Activated T-cell treated with anti-CD3 and anti-CD28 coated beads for 24 hours (primary cell): ENCODE measurements around the gene SLC25A3.
"Not testable (repeated sequence)": the region's sequence is repeated elsewhere in the genome, so short reads cannot be mapped to it uniquely, and the experiment has no call there.

Source experiments
- DNase-seq: peaks from one replicate; pipeline ENCODE4 v3.0.0-alpha.2; 2020; ENCODE audit warnings: low read depth

Gene SLC25A3

DNA sequence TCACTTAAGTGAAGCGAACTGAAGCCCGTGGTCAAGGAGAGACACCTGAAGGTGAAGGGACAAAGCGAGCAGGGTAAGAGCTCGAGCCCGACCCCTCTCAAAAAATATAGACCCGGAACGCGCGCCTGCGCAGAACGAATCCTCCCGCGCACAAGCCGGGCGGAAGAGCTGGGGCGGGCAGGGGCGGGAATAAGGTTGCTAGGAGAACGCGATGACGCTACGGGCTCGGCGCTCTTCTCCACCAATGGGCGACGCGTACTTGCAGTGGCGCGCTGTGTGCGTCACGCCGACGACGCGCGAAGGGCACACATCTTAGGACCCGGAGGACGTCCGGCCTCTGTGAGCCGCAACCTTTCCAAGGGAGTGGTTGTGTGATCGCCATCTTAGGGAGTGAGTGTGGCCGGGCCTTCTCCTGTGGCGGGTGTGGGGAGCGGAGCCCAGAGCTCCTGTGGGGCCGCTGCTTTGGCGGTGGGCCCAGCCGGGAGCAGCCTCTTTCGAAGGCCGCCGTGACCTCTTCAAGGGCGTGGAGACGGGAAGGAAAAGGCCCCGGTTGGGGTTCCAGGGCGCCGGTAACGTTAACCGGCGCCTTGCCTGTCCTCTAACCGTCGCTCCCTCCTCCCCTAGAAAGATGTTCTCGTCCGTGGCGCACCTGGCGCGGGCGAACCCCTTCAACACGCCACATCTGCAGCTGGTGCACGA is at the start of gene SLC25A3:
Gene SLC25A3 (plus strand): TSS at position 336 of the 699 bp plus-strand sequence. CDS start 293 bp downstream, at position 629.
- DNase-seq: peak; percentile 90

- no peak for DNase-seq
Observed at GRCh38 chr12:98543701-98544100, 49.8 kb upstream of the SLC25A3 start.

GRCh38 chr12:98544751-98545150 is 48.7 kb upstream of the SLC25A3 start:
- no peak for DNase-seq

DNA sequence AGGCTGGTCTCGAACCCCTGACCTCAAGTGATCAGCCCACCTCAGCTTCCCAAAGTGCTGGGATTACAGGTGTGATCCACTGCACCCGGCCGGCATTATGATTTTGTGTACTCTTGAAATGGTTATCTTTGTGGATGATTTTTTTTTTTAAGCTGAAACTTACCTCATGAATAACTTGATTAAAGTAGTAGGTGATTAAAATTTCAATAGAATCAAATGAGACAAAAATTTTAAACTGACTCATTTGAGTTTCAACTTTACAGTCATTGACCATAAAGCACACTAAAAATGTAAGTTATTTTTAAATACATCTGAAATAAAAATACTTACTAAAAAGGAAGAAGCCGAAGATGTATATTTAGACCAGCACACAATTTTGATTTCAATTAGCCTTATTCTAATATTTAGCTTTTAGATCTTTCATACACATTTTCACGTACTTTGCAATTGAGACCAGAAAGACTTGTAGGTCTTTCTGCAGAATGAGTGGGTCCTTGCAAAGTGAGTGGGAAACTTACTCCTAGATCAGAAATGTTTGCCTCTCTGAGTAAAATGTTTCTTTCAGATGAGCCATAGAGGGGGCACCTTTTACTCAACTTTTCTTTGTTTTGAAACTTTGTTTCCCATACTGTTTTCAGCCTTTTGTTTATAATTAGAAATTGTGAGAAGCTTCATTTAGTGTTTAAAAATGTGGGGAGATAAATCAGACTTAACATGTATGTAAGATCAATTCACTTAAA is 43.9 kb upstream of the SLC25A3 start:
- no peak for DNase-seq

DNA sequence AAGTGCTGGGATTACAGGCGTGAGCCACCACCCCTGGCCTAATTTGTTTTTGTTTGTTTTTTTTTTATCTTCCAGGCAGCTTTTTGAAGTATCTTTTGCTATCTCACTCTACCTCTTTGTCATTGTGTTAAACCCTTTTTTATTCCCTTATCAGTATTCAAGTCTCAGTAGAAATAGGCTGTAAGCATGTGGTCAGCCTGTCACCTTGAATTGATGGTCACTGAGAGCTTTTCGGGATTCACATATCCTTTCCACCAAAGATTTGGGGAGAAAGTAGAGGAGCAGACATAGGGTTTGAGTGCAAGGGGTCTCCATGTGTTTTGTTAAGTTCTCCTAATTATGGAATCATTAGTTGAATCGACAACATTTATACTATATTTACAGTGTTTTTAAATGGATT is 41.7 kb upstream of the SLC25A3 start:
- no peak for DNase-seq

DNA sequence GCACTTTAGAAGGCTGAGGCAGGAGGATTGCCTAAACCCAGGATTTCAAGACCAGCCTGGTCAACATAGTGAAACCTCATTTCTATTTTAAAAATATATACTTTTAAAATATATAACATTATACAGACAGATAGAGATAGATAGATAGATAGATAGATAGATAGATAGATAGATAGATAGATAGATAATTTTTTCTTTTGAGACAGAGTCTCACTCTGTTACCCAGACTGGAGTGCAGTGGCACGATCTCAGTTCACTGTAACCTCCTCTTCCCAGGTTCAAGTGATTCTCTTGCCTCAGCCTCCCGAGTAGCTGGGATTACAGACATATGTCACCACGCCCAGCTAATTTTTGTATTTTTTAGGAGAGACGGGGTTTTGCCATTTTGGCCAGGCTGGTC is 35.4 kb upstream of the SLC25A3 start:
- not testable (repeated sequence) for DNase-seq

- no peak for DNase-seq
Observed at GRCh38 chr12:98559666-98560065, 33.8 kb upstream of the SLC25A3 start.

DNA sequence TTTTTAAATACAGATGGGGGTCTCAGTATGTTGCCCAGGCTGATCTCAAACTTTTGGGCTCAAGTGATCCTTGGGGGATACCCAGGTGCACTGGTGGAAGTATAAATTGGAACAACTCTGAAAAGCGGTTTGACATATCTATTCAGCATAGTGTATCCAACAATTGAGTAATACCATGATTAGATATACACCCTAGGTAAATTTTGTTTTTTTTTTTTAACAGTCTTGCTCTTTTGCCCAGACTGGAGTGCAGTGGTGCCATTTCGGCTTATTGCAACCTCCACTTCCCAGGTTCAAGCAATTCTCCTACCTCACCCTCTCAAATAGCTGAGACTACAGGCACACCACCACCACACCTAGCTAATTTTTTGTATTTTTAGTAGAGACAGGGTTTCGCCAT is 31.6 kb upstream of the SLC25A3 start:
- no peak for DNase-seq

- no peak for DNase-seq
Observed at GRCh38 chr12:98572010-98572409, 21.5 kb upstream of the SLC25A3 start.

- no peak for DNase-seq
Observed at GRCh38 chr12:98574110-98574509, 19.4 kb upstream of the SLC25A3 start.

- DNase-seq: no peak
Observed at GRCh38 chr12:98575013-98575412, 18.5 kb upstream of the SLC25A3 start.

DNA sequence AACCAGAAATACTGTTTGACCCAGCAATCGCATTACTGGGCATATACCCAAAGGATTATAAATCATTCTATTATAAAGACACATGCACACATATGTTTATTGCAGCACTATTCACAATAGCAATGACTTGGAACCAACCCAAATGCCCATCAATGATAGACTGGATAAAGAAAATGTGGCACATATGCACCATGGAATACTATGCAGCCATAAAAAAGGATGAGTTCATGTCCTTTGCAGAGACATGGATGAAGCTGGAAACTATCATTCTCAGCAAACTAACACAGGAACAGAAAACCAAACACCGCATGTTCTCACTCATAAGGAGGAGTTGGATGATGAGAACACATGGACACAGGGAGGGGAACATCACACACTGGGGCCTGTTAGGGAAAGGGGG is 16.7 kb upstream of the SLC25A3 start:
- not testable (repeated sequence) for DNase-seq

DNA sequence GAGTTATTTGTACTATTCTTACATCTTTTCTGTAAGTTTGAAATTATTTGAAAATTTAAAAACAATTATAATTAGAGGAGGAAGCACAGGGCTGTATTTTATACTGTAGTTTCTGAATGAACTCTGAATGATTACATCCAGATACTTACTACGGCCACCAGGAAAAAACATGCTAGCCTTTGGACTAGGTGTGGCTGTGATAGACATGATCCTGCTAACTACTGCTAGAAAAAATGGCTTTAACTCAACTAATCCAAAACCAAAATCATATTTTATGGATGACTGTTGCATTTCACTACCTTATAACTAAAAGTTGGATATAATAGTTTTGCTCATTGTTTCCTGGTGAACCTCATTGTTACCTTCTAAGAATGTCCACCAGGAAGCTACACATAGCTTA is 15.1 kb upstream of the SLC25A3 start:
- no peak for DNase-seq

DNA sequence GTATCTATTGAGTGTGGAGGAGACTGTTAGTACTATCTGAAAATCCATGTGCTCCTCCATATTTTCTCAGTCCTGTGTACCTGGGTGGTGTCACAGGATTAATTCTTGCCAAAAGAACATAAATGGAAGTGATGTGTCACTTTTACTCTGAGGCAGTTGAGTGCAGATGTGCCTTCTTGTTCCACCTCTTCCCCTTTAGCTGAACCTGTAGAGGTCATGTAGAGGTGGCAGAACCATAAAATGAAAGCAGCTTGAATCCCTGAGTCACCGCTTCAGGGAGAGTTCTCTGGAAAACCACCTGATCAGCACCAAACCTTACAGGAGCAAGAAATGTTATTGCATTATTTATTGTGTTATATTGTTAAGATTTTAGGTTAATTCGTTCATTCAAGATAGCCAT is 14.7 kb upstream of the SLC25A3 start:
- no peak for DNase-seq

DNA sequence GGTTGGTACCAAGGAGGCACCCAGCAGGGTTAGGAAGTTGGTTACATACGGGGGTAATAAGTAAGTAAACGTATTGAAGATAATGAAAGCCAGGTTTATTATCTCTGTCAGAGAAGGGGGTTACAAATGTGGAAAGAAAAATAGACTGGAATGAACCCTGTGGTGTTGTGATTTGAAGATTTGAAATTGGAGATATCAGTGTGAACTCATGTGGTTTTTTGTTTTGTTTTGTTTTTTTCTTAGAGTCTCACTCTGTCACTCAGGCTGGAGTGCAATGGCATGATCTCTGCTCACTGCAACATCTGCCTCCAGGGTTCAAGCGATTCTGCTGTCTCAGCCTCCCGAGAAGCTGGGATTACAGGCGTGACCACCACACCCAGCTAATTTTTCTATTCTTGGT is 14.1 kb upstream of the SLC25A3 start:
- no peak for DNase-seq

DNA sequence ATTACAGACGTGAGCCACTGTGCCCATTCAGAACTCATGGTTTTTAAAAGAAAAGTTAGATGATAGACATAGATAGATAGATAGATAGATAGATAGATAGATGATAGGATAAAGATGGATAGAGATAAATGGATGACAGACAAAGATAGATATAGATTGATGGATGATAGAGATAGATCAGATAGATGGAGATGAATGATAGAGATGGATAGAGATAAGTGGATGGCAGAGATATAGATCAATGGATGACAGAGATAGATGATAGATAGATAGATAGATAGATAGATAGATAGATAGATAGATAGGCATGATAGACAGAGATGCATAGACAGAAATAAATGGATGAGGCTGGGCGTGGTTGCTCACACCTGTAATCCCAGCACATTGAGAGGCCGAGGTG is 13.7 kb upstream of the SLC25A3 start:
- no peak for DNase-seq

DNA sequence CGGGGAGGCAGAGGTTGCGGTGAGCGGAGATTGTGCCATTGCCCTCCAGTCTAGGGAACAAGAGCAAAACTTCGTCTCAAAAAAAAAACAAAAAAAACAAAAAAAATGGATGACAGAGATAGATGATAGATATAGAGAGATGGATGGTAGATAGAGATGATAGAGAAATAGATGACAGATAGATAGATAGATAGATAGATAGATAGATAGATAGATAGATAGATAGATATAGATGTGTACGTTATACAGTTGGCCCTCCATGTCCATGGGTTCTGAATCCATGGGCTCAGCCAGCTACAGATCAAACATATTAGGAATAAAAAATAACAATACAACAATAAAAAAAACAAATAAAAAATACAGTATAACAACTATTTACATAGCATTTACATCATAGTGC is 12.8 kb upstream of the SLC25A3 start:
- DNase-seq: no peak

DNA sequence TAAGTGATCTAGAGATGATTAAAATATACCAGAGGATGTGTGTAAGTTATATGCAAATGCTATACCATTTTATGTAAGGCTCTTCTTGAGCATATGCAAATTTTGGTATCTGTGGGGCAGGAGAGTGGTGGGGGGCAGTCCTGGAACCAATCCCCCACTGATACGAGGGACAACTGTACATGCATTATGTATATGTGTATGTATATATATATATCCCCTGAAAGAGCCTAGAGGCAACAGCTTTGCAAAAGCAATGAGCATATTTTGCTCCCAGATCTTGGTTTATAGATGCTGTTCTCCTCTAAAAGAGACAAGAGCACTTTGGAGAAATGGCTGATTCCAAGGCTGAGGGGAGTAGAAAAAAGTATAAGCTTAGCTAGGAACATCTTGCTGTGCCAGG is 12.4 kb upstream of the SLC25A3 start:
- no peak for DNase-seq

DNA sequence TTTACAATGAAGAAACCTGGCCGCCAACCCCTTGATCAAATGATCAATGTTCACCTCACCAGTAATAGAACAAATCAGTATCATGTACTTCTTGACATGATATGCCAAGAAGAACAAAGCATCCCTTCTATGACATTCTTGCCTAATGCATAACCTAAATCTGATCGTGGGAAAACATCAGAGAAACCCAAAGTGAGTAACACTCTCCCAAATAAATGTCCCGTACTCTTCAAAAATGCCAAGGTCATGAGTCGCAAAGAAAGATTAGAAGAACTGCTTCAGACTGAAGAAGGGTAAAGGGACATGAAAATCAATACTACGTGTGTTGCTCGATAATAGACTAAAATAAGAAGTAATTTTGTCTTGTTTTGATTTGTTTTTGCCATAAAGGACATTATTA is 11.4 kb upstream of the SLC25A3 start:
- DNase-seq: no peak

DNA sequence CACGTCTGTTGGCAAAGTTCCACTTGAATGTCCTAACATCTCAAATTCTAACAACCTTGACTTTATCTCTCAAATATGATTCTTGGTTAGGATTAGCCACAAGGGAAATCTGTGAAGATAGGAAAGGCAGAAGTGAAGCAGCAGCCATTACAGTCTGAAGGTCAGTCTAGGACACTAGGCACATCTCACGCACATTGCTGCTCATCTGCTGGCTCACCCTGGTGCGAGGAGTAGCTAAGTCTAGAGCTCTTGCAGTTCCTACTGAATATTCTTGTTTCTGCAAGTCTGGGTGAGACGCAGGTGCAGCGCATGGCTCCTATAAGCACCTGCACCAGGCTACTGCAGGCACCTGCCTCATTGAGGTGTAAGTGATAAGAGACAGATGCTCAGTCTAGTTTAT is 6.4 kb upstream of the SLC25A3 start:
- no peak for DNase-seq

DNA sequence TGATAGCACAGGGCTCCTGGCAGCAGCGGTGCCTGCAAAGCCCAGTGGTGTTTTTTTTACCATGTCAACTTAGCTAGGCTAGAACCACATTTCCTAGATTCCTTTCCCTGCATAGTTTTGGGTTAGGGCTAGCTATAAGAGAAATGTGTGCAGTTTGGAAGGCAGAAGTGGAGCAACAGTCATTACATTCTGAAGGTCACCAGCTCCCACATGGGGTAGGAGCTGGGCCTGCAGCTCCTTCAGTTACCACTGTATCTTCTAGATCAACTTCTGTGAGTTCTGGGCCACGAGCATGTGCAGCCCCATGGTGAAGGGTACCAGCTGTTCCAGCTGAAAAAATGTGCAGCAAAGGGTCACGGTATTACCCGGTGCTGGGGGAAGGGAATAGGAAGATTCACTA is 2.3 kb upstream of the SLC25A3 start:
- no peak for DNase-seq

DNA sequence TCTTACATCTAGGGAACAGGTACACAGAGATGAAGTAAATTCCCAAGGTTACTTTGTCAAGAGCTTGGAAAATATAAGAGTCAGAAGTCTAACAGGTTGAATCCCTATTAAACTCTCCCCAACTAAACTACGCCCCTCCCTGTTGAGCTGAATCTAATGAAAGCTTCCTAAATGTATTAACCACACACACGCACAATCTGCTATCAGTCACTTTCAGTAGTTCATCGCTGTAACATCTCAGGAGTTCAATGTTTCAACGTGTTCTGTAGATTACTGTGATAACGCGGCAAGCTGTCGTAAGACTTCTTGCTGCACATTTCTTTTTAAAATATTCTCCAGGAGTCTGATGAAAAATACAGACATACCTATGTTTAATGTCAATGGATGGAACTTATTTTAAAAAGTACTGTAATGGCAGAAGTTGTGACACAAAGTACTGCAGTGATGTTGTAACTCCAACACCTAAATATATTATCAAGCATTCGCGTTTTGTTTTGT is 612 bp upstream of the SLC25A3 start:
- no peak for DNase-seq

- DNase-seq: no peak
Observed at GRCh38 chr12:98594050-98594835, 757 bp downstream of the SLC25A3 start.
